Nephron progenitor cell (in vitro differentiated cells): ENCODE data around the gene SIMC1.

Experiments used
- DNase-seq: peaks from one replicate; pipeline ENCODE4 v3.0.0; 2021
- H3K27ac Mint-ChIP-seq: 2 replicates; pipeline ENCODE4 v1.8.0; 2021; ENCODE audit warnings: mild to moderate bottlenecking, moderate library complexity, mixed read lengths
- H3K27me3 Mint-ChIP-seq: 2 replicates; pipeline ENCODE4 v1.8.0; 2021; ENCODE audit warnings: mild to moderate bottlenecking, low read depth, mixed read lengths; ENCODE audit not compliant: poor library complexity
- H3K36me3 Mint-ChIP-seq: 2 replicates; pipeline ENCODE4 v1.8.0; 2021; ENCODE audit warnings: low read depth, mixed read lengths
- H3K4me1 Mint-ChIP-seq: 2 replicates; pipeline ENCODE4 v1.8.0; 2021; ENCODE audit warnings: mixed read lengths
- H3K4me3 Mint-ChIP-seq: 2 replicates; pipeline ENCODE4 v1.8.0; 2021; ENCODE audit warnings: mild to moderate bottlenecking, moderate library complexity, mixed read lengths
- H3K9me3 Mint-ChIP-seq: 2 replicates; pipeline ENCODE4 v1.8.0; 2021; ENCODE audit warnings: mild to moderate bottlenecking, moderate library complexity, mixed read lengths
- TF ChIP-seq, protein P1 (sequence below): fragments of 200-600 bp; sonication (generic); IDR thresholded peaks from 2 replicates; pipeline ENCODE4 v1.5.0; 2021; ENCODE audit warnings: antibody characterized with exemption

SIMC1 gene

GRCh38 chr5:176369934-176370711 is 131.9 kb downstream of the SIMC1 start:
- peaks cover 23% of the 10 kb centered on the region for H3K27me3 Mint-ChIP-seq
- TF ChIP-seq, protein P1, sequence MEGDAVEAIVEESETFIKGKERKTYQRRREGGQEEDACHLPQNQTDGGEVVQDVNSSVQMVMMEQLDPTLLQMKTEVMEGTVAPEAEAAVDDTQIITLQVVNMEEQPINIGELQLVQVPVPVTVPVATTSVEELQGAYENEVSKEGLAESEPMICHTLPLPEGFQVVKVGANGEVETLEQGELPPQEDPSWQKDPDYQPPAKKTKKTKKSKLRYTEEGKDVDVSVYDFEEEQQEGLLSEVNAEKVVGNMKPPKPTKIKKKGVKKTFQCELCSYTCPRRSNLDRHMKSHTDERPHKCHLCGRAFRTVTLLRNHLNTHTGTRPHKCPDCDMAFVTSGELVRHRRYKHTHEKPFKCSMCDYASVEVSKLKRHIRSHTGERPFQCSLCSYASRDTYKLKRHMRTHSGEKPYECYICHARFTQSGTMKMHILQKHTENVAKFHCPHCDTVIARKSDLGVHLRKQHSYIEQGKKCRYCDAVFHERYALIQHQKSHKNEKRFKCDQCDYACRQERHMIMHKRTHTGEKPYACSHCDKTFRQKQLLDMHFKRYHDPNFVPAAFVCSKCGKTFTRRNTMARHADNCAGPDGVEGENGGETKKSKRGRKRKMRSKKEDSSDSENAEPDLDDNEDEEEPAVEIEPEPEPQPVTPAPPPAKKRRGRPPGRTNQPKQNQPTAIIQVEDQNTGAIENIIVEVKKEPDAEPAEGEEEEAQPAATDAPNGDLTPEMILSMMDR, result no peak
- no peak overlapping the region for H3K27ac Mint-ChIP-seq
- no peaks in the 10 kb centered on the region for H3K9me3 Mint-ChIP-seq
- H3K4me1 Mint-ChIP-seq, result peaks cover 14% of the 10 kb centered on the region
- DNase-seq, result no peak
- H3K4me3 Mint-ChIP-seq, result no peak overlapping the region
- H3K36me3 Mint-ChIP-seq, result peaks cover 37% of the 10 kb centered on the region

- TF ChIP-seq, protein P1, result no peak
- H3K4me3 Mint-ChIP-seq, result no peak overlapping the region
- peaks cover 14% of the 10 kb centered on the region for H3K27me3 Mint-ChIP-seq
- H3K27ac Mint-ChIP-seq, result no peak overlapping the region
- peaks cover 8% of the 10 kb centered on the region for H3K4me1 Mint-ChIP-seq
- no peaks in the 10 kb centered on the region for H3K9me3 Mint-ChIP-seq
- DNase-seq, result no peak
- peaks cover 42% of the 10 kb centered on the region for H3K36me3 Mint-ChIP-seq
Measured at GRCh38 chr5:176371621-176372539, 133.7 kb downstream of the SIMC1 start.

- Mint-ChIP-seq H3K4me1 (no peaks in the 10 kb centered on the region), H3K9me3 (no peaks in the 10 kb centered on the region), H3K27me3 (peaks cover 2% of the 10 kb centered on the region), H3K4me3 (no peak overlapping the region), H3K27ac (no peak overlapping the region), H3K36me3 (peaks cover 29% of the 10 kb centered on the region)
- no peak for DNase-seq
- TF ChIP-seq, protein P1, result no peak
Measured at GRCh38 chr5:176373100-176373818, 135.0 kb downstream of the SIMC1 start.

DNA sequence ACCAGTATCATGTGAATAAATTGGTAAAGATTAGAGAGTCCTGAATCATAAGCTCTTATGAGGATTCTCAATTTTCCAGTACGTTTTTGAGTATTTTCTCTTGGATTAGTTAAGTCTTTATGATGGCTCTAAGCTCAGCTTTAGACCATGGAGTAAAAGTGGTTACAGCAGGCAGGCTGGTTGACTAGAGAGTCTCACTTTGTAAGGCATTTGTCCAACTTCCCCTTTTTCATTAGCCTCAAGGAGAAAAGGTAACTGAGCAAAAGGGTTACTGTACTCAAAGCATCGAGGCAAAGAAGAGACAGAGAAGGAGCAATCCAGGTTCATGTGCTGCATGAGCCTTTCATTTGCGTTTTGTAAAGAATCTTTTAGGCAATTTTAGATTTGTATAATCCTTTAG is 141.7 kb downstream of the SIMC1 start:
- Mint-ChIP-seq H3K27ac (peak overlapping the region; percentile 55), H3K4me3 (no peak overlapping the region), H3K27me3 (no peaks in the 10 kb centered on the region), H3K4me1 (no peaks in the 10 kb centered on the region), H3K9me3 (no peaks in the 10 kb centered on the region), H3K36me3 (peaks cover 46% of the 10 kb centered on the region)
- DNase-seq, result no peak
- TF ChIP-seq, protein P1, result no peak

DNA sequence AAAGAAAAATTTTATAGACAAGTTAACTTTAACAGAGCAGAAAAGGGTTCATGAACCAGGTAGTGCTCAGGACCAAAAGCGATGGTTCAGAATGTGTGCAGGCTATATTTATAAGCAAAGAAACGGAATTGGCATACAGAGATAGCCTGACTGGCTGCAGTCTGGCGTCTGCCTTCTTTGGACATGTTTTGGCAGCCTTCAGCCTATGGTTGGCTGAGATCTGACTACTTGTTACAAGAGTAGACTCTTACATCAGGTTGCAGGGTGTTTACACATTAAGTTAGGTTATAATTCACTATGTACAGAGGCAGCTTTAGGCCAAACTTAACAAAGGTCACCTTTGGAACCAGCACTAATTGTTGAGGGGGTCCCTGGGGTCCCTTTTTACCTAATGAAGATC is 143.2 kb downstream of the SIMC1 start:
- DNase-seq, result no peak
- Mint-ChIP-seq H3K4me3 (no peak overlapping the region), H3K36me3 (peaks cover 50% of the 10 kb centered on the region), H3K4me1 (peaks cover 3% of the 10 kb centered on the region), H3K9me3 (no peaks in the 10 kb centered on the region), H3K27ac (no peak overlapping the region), H3K27me3 (no peaks in the 10 kb centered on the region)
- TF ChIP-seq, protein P1, result no peak
